ENCODE measurements around the gene PLXNB2. TPM values are rescaled to one million over a fixed set of nuclear protein-coding genes. Genes with fewer than 3 reads are reported as not detected.

PLXNB2 gene
- total RNA-seq, 4 donors from 2014 or later: 115 to 218 (median 154) TPM

DNA sequence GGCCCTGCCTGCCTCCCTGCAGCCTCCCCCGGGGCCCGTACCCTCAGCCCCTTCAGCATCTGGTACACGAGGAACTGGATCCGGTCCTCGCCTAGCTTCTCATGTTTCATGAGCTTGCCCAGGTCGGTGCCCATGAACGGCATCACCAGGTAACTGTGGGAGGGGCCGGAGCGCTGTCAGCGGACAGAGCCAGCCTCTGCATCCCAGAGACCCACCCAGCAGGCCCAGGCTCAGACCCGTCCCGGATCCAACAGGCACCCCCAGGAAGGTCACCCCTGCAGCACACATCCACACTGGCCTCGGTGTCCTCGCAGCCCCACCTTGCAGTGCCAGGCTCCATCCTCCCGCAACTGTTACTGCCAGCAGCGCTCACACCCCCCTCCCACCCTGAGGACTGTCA is 50.4 kb downstream of the PLXNB2 start:
- TF ChIP-seq, protein P1, sequence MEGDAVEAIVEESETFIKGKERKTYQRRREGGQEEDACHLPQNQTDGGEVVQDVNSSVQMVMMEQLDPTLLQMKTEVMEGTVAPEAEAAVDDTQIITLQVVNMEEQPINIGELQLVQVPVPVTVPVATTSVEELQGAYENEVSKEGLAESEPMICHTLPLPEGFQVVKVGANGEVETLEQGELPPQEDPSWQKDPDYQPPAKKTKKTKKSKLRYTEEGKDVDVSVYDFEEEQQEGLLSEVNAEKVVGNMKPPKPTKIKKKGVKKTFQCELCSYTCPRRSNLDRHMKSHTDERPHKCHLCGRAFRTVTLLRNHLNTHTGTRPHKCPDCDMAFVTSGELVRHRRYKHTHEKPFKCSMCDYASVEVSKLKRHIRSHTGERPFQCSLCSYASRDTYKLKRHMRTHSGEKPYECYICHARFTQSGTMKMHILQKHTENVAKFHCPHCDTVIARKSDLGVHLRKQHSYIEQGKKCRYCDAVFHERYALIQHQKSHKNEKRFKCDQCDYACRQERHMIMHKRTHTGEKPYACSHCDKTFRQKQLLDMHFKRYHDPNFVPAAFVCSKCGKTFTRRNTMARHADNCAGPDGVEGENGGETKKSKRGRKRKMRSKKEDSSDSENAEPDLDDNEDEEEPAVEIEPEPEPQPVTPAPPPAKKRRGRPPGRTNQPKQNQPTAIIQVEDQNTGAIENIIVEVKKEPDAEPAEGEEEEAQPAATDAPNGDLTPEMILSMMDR (IDR thresholded peaks at IDR 0.05): no peak
- TF ChIP-seq POLR2AphosphoS5 (IDR thresholded peaks at IDR 0.05): no peak
- no peak for TF ChIP-seq EP300 (IDR thresholded peaks at IDR 0.05)
- no peak for TF ChIP-seq POLR2A (IDR thresholded peaks at IDR 0.05; ENCODE audit: low read depth)
- no peak for DNase-seq (ENCODE audit: extremely low spot score)
- H3K4me1 ChIP-seq: peaks cover 20 to 30% (median 27%) of the 10 kb centered on the region in 4 donors
- 80% methylated on average over 9 of the region's 16 CpGs for WGBS
- H3K27me3 ChIP-seq: peaks cover 0 to 31% (median 0%) of the 10 kb centered on the region in 4 donors
- no peak overlapping the region for H3K4me3 ChIP-seq
- H3K27ac ChIP-seq (replicated peaks in 1 of 4): no peak overlapping the region
- no peaks in the 10 kb centered on the region for H3K9me3 ChIP-seq
- H3K36me3 ChIP-seq: peaks cover 0 to 25% (median 8%) of the 10 kb centered on the region in 4 donors
- intact Hi-C loops (cut with DNase I): no loop called here

GRCh38 chr22:50256258-50256862 is 51.1 kb downstream of the PLXNB2 start:
- Histone ChIP-seq H3K4me3 (no peak overlapping the region), H3K9me3 (no peaks in the 10 kb centered on the region), H3K36me3 (peaks cover 0 to 25% (median 8%) of the 10 kb centered on the region in 4 donors), H3K27me3 (peaks cover 0 to 26% (median 0%) of the 10 kb centered on the region in 4 donors), H3K4me1 (peaks cover 25 to 31% (median 28%) of the 10 kb centered on the region in 4 donors), H3K27ac (replicated peaks in 1 of 4) (no peak overlapping the region)
- no peak for DNase-seq (ENCODE audit: extremely low spot score)
- TF ChIP-seq EP300 (IDR thresholded peaks at IDR 0.05): no peak
- no peak for TF ChIP-seq POLR2A (IDR thresholded peaks at IDR 0.05; ENCODE audit: low read depth)
- TF ChIP-seq, protein P1 (IDR thresholded peaks at IDR 0.05): no peak
- TF ChIP-seq POLR2AphosphoS5 (IDR thresholded peaks at IDR 0.05): no peak
- 80% methylated on average over 4 of the region's 12 CpGs for WGBS
- intact Hi-C loops (cut with DNase I): no loop called here

DNA sequence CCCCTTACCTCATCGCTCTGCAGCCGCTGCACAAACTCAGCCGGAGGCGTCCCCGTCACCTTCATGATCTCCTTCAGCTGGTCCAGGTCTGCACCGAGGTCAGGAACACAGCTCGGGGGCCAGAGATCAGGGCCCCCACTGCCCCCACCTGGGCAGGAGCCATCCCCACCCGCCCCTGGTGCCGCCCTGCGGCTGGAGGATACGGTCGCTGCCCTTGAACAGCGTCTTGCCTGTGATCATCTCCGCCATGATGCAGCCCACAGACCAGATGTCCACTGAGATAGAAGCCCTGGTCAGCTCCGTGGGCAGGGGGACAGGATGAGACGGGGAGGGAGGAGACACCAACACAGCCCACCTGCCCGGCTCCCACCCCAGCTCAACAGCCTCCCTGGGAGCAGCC is 51.8 kb downstream of the PLXNB2 start:
- WGBS: 90% methylated on average over 10 of the region's 17 CpGs
- intact Hi-C loops (cut with DNase I): no loop called here
- Histone ChIP-seq H3K4me1 (peaks cover 23 to 34% (median 29%) of the 10 kb centered on the region in 4 donors), H3K4me3 (no peak overlapping the region), H3K9me3 (no peaks in the 10 kb centered on the region), H3K27me3 (peaks cover 0 to 23% (median 0%) of the 10 kb centered on the region in 4 donors), H3K27ac (replicated peaks in 1 of 4) (no peak overlapping the region), H3K36me3 (peaks cover 0 to 25% (median 8%) of the 10 kb centered on the region in 4 donors)
- TF ChIP-seq POLR2A (IDR thresholded peaks at IDR 0.05; ENCODE audit: low read depth) (no peak), POLR2AphosphoS5 (IDR thresholded peaks at IDR 0.05) (no peak), EP300 (IDR thresholded peaks at IDR 0.05) (no peak)
- TF ChIP-seq, protein P1 (IDR thresholded peaks at IDR 0.05): no peak
- no peak for DNase-seq (ENCODE audit: extremely low spot score)

GRCh38 chr22:50255099-50255498 is 52.3 kb downstream of the PLXNB2 start:
- Histone ChIP-seq H3K4me3 (no peak overlapping the region), H3K9me3 (no peaks in the 10 kb centered on the region), H3K36me3 (peaks cover 0 to 25% (median 8%) of the 10 kb centered on the region in 4 donors), H3K27ac (replicated peaks in 1 of 4) (no peak overlapping the region), H3K4me1 (peaks cover 25 to 34% (median 29%) of the 10 kb centered on the region in 4 donors), H3K27me3 (peaks cover 0 to 18% (median 0%) of the 10 kb centered on the region in 4 donors)
- TF ChIP-seq POLR2A (IDR thresholded peaks at IDR 0.05; ENCODE audit: low read depth) (no peak), POLR2AphosphoS5 (IDR thresholded peaks at IDR 0.05) (no peak), EP300 (IDR thresholded peaks at IDR 0.05) (no peak)
- TF ChIP-seq, protein P1 (IDR thresholded peaks at IDR 0.05): no peak
- 76% methylated on average over 5 of the region's 19 CpGs for WGBS
- no peak for DNase-seq (ENCODE audit: extremely low spot score)
- intact Hi-C loops (cut with DNase I): no loop called here
